Suprapubic skin (tissue), 3 donors: ENCODE data around the gene SLC39A3.

Experiments
- CTCF ChIP-seq, 2 donors: fragments of 200-600 bp in 1 of 2; fragments of 450-650 bp in 1 of 2; sonication (generic) in 1 of 2; IDR thresholded peaks; one replicate each; pipeline ENCODE4 v1.5.1; 2016 to 2019; ENCODE audit warnings: antibody characterized with exemption in 2 of 2, mild to moderate bottlenecking in 1 of 2, moderate library complexity in 1 of 2
- POLR2A ChIP-seq, 2 donors: fragments of 450-650 bp; IDR thresholded peaks; one replicate each; pipeline ENCODE4 v1.6.1; 2017; ENCODE audit warnings: antibody characterized with exemption in 2 of 2, mild to moderate bottlenecking in 2 of 2, moderate library complexity in 2 of 2

- TF ChIP-seq CTCF (IDR thresholded peaks at IDR 0.05) (no peak), POLR2A (IDR thresholded peaks at IDR 0.05) (no peak)
Measured at GRCh38 chr19:2735374-2735773, 4.4 kb downstream of the SLC39A3 start.
